Left colon (tissue), 2 donors: ENCODE results near the gene ENOX1. TPM values are rescaled to one million over a fixed set of nuclear protein-coding genes. Genes with fewer than 3 reads are reported as not detected.

Experiments
- ATAC-seq: fragments of 200-7000 bp; cut with Tn5 transposase; one replicate; pipeline ENCODE4 v1.9.1; 2020; ENCODE audit warnings: mild to moderate bottlenecking, moderate library complexity
- DNase-seq, 2 donors: peaks; one replicate each; pipeline ENCODE4 v3.0.0-alpha.2; 2020
- intact Hi-C, 2 donors: fragments of 100-400 bp; cut with DNase I in 1 of 2; cut with micrococcal nuclease in 1 of 2; formaldehyde crosslinking; loops; one replicate each; pipeline versions ENCODE4 v1.11.2 to v1.14.0; 2022; cut with DNase I, micrococcal nuclease
- total RNA-seq, 2 donors: library from RNA; stranded (reverse); fragmentation: NEBNext Ultra II Directional; extraction: Animal tissue kit (Norgen Biotek cat#: 25700); gene quantifications; one replicate each; pipeline ENCODE4 v1.2.1, GENCODE V29; 2021
- donor health status: DM: no; HTN: no; CAD: no.
- donor health status: DM: yes; HTN: yes; CAD: no.

ENOX1 gene
- total RNA-seq, 2 donors from 2014 or later = 0.09 to 0.87 TPM

- intact Hi-C loops = no loop called here
- ATAC-seq (peak; percentile 76), DNase-seq (no peak)
Measured at GRCh38 chr13:43388282-43389034, 398.3 kb downstream of the ENOX1 start.

DNA sequence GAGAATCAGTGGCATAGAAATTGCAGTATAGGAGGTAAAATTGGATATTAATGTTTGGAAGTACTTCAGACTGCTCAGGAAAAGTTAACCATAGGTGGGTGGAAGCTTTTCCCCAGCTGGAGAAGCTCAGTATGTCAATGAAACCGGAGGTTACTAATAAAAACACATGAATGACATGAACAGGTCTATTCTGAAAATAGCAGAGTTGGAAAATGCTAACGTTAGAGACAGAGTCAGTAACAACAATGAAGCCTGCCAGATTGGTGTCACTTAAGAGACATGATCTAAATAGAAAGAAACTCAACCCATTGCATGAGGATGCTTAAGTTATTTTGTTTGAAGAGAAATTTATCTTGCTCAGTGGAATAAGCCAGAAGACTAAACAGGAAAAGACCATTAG lies 398.9 kb downstream of the ENOX1 start:
- intact Hi-C loops = no loop called here

DNA sequence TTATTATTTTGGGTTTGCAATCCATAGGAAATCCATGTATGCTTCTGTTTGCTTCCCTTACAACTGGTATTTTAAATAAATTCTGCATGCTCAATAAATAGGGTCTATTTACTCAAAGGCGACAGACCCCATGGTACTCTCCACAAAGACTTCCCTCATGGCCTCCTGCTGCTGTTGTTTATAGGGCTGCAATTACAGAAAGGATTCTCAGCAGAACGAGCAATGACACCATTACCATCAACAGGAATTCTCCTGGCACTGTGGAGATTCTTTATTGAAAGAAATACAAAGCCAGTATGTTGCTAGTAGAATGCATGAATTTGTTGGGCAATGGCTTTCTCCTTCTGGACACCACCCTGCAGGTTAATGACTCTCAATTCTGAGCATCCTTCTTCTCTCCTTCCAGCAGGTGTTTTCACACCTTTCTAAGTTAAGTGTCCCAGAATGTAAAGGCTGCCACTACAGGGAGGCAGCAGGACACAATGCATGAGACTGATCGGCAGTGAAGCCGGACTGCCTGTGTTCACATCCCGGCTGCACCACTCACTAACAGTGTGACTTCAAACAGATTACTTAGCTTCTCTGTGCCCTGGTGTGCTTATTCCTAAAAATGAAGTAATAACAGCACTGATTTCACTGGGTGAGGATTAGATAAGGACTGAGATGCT lies 403.1 kb downstream of the ENOX1 start:
- ATAC-seq = no peak
- intact Hi-C loops = no loop called here
- no peak for DNase-seq

More for the DNA sequence above, 398.9 kb downstream of the ENOX1 start:
- ATAC-seq (no peak), DNase-seq (no peak)

- intact Hi-C loops = no loop called here
Measured at GRCh38 chr13:43379738-43380137, 407.0 kb downstream of the ENOX1 start.

DNA sequence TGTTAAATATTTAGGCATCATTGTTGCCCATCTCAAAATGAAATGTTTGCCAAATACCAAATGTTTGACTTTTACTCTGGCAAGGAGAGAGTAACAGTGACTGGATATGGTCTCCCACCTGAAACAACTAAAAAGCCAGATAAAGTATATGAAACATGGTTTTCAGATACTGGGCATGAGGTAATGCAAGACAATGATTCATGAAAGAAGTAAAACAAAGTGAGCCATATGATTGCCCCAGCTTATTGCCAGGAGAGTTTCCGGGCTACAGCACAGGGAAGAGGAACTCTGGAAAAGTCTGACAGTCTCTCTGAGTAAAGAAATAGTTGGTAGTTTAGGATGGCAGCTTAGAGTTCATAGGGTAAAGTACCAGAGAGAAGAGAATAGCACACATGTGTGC lies 408.8 kb downstream of the ENOX1 start:
- DNase-seq (no peak), ATAC-seq (peak; percentile 52)
- intact Hi-C loops = no loop called here

More at GRCh38 chr13:43379738-43380137, 407.0 kb downstream of the ENOX1 start:
- no peak for DNase-seq
- ATAC-seq = no peak

- DNase-seq (no peak), ATAC-seq (no peak)
- intact Hi-C loops = no loop called here
Measured at GRCh38 chr13:43377149-43377548, 409.6 kb downstream of the ENOX1 start.

DNA sequence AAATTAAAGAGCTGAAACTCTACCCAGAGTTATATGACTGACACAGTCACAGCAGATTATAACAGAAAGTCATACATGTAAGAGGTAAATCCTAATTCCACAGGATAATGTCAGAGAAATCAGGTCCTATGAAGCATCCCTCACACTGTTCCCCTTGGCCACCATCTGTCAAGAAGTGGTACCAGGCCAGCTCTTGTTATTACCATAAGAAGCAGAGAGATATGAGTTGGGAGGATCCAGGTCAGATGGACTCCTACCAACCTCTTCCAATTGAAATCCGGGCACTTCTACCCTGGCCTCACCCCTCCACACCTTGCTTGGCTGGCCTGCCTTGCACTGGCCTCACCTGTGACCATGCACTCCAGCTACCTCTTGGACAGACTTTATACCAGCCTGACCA lies 410.2 kb downstream of the ENOX1 start:
- intact Hi-C loops = no loop called here
- DNase-seq = no peak
- ATAC-seq = no peak

GRCh38 chr13:43375797-43376465 lies 410.8 kb downstream of the ENOX1 start:
- DNase-seq = no peak
- ATAC-seq = no peak
- intact Hi-C loops = no loop called here

DNA sequence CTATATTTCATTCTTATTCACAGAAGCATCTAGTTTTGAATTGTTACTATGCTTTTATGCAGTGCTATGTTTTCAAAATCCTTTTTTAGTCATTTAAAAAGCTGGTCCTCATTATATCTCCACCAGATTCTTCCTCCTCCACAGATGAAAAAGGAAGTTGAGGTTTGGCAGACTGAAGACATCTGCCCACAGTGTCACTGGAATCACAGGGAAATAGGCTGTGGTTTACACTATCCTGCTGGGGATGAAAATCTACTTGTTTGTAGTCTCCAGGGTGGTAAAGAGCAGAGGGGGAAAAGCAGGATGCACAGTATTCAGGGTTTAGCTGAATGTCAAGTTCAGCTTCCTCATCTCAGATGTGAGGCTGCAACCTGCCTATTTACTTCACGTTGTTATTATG lies 412.2 kb downstream of the ENOX1 start:
- DNase-seq (no peak), ATAC-seq (no peak)
- intact Hi-C loops = no loop called here

GRCh38 chr13:43373400-43373799 lies 413.4 kb downstream of the ENOX1 start:
- ATAC-seq (no peak), DNase-seq (no peak)
- intact Hi-C loops = no loop called here

GRCh38 chr13:43370842-43371241 lies 415.9 kb downstream of the ENOX1 start:
- ATAC-seq = no peak
- intact Hi-C loops = no loop called here

GRCh38 chr13:43369319-43369718 lies 417.5 kb downstream of the ENOX1 start:
- DNase-seq (no peak), ATAC-seq (no peak)
- intact Hi-C loops = no loop called here

More at GRCh38 chr13:43370842-43371241, 415.9 kb downstream of the ENOX1 start:
- DNase-seq = no peak

DNA sequence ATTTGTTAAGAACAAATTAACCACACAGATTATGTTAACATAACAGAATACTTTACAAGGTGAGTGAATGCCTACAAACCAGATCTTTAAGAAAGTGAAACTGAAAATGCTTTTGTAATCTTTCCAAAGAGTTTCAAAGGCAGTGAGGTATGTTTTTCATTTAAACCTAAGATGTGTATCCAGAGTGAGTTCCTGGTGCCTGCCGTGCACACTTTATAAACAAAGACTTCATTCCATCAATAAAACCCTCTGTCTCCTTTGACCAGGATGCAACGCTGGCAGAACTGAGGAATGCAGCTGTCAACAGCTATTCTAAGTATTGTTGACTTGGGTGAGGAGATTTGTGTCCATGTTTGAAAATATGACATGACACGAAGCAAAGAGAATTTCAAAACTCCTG lies 418.8 kb downstream of the ENOX1 start:
- DNase-seq (no peak), ATAC-seq (peak; percentile 20)
- intact Hi-C loops = no loop called here

DNA sequence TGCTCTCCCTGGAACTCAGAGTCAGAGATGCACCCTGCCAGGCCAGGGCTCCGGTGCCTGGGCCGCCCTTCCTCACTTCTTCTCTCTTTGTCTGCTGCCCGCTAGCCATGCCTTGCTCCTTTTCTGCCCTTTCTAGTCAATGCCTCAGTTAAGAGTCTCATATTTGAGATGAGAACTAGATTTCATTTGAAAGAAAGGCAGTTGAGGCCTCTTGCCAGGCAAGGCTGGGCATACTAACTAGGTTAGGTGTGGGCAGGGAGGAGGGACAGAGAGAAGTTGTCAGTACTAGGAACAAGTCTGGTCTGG lies 421.8 kb downstream of the ENOX1 start:
- intact Hi-C loops = no loop called here
- no peak for ATAC-seq
- no peak for DNase-seq

GRCh38 chr13:43364210-43365038 lies 422.3 kb downstream of the ENOX1 start:
- DNase-seq (no peak), ATAC-seq (no peak)
- intact Hi-C loops = no loop called here

DNA sequence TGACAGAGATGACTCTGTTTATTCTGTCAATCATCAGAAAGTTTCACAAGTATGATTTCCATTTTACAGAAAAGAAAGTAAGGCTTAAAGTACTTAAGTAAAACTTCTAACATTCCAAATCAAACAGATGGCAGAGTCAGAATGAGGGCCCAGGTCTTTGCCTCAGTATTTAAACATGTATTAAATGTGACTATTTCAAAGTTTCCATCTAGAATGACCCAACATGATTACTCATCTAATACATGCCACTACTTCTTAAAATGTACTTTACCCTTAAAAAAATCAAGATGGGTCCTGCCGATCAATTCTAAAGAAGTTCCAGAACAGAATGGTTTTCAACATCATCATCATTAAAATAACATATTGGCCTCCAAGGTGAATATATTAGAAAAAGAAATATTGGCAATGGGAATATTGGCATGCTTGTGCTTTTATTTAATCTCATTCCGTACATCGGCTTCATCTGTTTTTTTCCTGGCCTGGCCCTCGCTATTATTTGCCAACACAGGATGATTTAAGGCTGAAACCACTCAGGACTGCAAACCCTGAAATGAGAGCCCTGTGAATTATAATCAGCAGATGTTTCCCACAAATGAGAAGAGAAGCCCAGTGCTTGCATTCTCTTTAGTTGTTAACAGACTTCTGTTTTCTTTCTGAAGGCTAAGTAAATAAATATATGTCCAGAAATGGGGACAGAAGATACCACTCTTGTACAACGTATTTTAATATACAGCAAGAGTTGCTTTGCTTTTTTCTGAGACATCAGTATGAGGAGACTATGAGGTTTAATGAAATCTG lies 423.4 kb downstream of the ENOX1 start:
- ATAC-seq (no peak), DNase-seq (no peak)
- intact Hi-C loops = no loop called here

- ATAC-seq = no peak
- DNase-seq = no peak
- intact Hi-C loops = no loop called here
Measured at GRCh38 chr13:43362556-43362955, 424.2 kb downstream of the ENOX1 start.

- ATAC-seq (no peak), DNase-seq (no peak)
- intact Hi-C loops = no loop called here
Measured at GRCh38 chr13:43360892-43361610, 425.7 kb downstream of the ENOX1 start.
